Measurements from ENCODE around the gene KCNIP1.

- no peak for TF ChIP-seq POLR2A (IDR thresholded peaks at IDR 0.05)
- TF ChIP-seq CTCF (IDR thresholded peaks at IDR 0.05): no peak
Measured at GRCh38 chr5:170478306-170478705, 25.5 kb upstream of the KCNIP1 start.

Data from gastroesophageal sphincter (tissue), 3 donors.